Stimulated activated CD4-positive, alpha-beta T cell treated with anti-CD3 and anti-CD28 coated beads, Interleukin-1b, Interleukin-23, amount 100 ng/mL, for 1 hour (primary cell): ENCODE measurements around the gene MACC1.

Experiments used
- DNase-seq, 2 donors: peaks; one replicate each; pipeline ENCODE4 v3.0.0-alpha.2; 2020; ENCODE audit warnings: low read depth in 2 of 2

Gene MACC1

GRCh38 chr7:20229646-20230500 lies 12.7 kb upstream of the MACC1 start:
- DNase-seq = no peak

DNA sequence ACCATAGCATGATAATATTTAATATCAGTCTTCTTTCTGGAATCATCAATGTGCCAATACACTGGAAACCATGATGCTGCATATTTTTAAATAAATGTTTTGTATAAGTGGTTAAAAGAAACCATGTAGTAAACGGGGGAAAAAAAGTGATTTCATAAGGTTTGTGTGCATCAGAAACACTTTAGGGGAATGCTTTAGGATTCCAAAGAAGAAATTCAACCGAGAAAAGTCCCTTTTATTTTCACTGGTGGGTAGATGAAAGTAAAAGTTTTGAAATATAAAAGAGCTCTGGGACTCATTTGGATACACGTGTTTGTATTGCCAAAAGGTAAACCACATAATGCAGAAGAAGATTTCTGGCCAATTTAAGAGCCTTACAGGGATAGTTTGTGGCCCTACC lies 11.9 kb upstream of the MACC1 start:
- DNase-seq = no peak

GRCh38 chr7:20228654-20229053 lies 11.5 kb upstream of the MACC1 start:
- DNase-seq = no peak

DNA sequence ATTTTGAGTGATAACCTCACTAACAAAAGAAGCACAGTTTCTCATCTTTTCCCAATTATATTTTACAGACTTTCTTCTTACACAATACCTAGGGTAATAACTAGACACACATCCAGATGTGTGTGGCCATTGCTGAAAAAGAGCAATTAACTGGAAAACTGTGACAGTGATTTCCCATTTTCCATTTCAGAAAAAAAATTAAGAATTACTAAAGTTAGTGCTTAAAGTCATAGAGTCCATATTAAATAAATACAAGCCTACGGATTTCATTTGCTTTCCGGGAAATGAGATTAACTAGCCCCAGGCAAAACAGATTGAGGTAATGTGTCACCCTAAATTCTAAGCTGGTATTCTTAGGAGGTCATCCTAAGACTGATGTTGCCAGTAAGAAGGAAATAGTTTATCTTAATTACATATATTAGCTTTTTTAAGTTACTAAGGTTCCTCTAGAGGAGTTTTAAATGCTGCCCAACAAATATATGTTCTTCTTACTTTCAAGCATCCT lies 10.2 kb upstream of the MACC1 start:
- DNase-seq = no peak

DNA sequence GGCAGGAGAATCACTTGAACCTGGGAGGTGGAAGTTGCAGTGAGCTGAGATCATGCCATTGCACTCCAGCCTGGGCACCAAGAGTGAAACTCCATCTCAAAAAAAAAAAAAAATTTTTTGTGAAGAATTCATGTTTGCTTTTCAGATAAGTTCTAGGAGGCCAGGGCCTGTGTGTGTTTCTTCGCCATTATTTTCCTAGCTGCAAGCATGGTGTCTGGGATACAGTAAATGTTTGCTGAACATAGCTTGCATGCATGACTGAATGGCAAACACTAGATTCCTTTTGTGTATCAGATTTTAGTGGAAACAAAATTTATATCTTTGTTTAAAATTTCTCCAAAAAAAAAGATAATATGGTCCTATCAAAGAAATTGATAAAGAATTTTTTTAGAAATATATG lies 9.7 kb upstream of the MACC1 start:
- no peak for DNase-seq

DNA sequence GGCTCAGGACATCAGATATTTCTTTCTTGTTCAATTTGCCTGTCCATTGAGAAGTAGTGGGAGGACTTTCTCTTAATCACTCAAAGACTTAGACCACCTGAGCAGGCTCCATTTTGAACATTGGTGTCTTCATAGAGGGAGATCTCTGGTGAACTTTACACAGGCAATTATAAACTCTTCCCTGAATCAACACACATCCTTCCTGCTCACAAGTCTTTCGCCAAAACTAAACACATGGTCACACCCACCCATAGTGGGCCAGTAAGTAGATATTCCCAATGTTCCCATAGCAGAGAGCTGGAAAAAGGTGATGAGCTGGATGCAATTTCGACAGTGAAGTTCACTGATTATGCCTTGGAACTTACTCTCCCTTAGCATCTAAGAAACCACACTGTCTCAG lies 8.2 kb upstream of the MACC1 start:
- DNase-seq = no peak

DNA sequence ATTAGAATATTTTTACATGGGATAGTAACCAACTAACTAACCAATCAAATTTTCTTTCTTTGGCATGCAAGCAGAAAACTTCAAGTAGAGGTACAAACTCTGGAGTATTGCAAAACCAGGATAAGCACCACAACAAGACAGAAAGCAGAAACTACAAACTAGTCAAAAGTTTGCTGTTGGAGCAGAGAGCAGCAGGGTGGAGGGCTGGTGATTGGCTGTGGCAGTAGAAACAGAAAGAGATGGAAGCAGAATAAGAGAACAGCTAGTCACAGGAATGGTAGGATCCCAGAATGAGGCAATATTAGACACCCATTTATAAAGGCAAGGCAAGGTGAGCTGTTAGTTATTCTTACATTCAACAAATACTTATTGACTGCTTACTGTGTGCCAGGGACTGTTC lies 6.8 kb upstream of the MACC1 start:
- DNase-seq = no peak

- DNase-seq = no peak
Measured at GRCh38 chr7:20223356-20223755, 6.2 kb upstream of the MACC1 start.

GRCh38 chr7:20222219-20222828 lies 5.1 kb upstream of the MACC1 start:
- DNase-seq = no peak

DNA sequence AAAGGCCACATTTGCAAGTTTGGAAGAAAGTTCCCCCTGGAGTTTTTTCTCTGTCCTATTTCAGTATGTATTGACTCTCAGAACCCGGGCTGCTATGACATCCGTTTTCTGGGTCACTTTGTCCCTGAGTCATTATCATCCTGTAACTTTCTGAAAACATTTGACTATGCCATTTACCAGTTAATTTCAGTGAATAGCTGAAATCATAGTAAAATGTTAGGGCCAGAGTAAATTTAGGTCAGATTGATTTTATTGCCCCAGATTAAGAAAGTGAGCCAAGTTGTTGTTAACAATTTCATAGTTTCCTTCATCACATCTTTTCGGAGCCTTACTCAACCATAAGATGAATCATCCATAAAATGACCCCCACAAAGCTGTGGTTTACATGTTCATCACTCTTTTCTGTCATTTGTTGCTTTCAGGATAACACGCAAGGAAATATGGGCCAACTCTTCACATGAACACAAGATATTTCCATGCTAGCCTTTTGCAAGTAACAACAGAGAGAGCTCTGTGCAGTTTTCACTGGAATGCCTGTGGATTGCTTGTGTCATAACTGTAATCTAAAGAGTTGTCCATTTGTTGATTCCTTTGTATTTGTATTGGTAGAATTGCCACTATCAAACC lies 3.9 kb upstream of the MACC1 start:
- no peak for DNase-seq

DNA sequence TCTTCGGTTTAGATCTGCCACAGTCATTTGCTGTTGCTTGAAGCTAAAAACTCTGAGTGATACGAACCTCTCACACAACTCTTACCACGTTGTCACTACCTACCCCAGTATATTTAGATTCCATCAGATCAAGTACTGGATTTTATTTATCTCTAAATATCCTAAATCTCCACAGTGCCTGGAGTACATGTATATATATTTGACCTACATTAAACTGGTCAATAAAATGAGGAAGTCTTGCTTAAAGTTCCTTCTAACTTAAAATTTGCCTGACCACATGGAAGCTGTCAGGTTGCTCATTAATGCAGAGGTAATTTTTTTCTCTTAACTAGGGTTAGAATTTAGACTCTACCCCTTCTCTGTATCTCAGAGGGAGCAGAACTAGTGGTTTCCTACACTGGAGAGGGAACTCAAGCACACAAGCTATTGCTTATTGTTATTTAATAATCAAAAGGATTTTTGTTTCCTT lies 3.1 kb upstream of the MACC1 start:
- DNase-seq = no peak

DNA sequence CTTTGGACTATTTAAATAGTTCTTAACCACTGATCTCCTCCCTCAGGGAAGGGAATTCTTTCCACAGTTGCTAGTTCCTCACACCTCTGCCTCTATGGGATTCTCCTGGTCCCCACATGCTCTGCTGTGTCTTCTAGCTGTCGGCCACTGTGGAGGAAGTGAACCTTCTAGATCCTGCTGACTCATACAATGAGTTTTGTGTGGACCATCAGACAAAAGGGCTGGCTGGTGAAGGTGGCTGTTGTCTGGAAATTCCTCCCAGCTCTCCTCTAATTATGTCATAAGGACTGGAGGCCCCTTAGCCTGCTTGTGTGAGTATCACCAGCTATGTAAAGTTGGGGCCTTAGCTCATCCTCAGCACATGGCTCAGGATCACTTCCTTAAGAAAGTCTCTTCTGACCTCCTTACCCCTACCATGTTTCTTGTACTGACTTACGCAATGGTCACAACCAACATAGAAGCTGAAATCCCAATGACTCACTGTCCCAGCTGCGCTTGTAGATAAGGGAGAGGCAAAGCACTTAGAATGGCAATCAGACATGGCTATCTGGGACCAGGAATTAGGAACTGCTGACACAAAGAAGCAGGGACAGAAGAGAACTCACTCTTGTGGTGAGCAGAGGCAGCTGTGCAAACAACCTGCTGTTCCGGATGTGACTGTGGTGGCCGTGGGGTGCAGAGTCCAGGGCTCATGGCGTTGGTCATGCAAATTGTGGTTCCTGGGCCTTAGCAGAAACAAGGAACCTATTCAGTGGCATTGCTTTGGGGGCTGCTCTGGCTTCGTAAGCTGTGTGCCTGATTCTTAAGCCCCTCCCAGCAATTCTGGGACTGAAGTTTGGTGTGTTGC lies 2.5 kb upstream of the MACC1 start:
- DNase-seq = no peak

- DNase-seq = no peak
Measured at GRCh38 chr7:20219062-20219445, 1.9 kb upstream of the MACC1 start.

DNA sequence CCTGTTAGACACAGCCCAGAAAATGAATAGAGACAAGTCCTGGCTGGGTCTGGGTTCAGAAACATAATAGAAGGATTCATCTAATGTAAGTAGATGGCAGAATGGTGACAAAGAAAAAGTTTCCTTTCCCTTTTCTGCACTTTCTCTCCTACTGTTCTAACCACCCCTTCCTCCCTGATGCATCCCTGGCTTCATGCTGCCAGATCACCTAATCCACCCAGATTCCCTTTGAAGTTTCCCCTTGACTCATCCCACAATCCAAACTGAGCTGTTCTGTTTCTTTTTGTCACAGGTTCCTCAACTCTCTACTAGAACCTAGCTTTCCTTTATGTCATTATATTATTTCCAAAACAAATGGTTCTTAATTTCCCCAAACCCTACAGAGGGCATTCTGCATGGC lies 1.1 kb upstream of the MACC1 start:
- DNase-seq = no peak

DNA sequence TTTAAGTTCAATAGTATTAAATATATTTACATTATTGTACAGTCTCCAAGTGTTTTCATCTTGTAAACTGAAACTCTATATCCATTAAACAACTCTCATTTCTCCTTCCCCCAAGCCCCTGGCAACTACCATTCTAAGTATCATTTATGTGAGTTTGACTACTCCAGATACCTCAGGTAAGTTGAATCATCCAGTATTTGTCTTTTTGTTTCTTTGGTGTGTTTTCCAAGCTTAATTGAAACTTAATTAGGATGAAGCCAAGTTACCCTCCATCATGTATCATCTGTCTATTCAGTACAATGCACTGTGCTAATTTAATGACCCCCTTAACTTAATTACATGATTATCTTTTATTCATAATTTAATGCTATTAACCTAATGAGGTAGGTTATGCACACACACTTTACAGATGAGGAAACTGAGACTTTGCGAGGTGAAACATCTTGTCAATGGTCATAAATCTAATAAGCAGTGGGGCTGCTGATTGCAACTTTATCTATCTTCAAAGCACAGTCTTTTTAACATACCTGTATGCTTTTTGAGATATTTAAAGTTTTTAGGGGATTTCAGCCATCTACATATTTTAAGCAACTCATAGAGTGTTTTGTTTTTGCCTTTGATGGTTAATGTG lies 663 bp downstream of the MACC1 start:
- no peak for DNase-seq

DNA sequence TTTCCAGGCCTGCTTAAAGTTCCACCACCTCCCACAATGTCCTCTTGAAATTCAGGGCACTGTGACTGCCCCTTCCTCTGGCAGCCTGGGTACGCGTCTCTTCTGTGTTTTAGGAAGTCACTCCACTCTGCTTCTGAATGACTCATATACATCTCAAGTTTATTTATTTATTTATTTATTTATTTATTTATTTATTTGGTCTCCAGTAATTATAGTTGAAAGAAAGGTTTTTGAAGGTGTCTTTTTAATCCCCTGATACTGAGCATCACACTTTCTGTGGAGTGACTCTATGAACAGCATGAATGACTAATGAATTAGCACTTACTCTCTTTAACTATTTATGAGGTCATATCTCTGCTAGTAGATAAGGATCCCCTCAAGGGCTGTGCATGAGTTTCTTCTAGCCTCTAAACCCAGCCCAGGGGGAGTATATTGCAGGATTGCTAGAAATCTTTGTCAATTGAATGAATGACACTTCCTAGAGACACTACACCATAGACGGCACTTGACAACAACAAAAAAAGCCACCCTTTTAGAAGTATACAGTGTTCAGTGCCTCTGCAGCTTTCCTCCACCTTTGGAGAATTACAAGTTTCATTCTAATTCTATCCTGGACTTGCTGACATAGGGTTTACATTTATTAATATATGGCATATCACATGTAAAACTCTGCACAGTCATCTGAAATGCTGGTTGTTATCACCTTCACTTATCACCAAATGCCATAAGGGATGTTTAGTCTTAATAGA lies 2.1 kb downstream of the MACC1 start:
- DNase-seq = no peak

DNA sequence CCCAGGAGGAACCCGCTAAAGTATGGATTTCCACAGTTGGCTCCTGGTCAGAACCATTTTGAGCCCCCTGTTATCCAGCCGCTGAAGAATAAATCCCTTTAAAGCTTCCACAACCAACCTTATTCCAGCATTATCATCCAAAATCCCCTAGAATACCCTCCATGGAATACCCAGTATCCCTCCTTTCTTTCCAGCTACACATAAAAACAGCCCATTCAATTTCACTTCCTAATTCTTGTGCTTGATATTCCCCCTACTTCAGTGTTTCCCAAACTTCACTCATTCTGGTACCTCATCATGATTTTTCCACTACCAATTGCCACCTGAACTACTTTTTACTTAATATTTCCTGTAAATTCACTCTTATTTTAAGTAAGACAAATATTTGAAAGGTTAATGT lies 3.1 kb downstream of the MACC1 start:
- DNase-seq = no peak

DNA sequence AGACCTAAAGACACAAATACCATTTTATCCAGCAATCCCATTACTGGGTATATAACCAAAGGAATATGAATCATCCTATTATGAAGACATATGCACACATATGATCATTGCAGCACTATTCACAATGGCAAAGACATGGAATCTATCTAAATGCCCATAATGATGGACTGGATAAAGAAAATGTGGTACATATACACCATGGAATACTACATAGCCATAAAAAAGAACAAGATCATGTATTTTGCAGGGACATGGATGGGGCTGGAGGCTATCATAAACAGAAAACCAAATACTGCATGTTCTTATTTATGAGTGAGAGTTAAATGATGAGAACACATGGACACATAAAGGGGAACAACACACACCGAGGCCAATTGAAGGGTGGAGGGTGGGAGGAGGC lies 3.8 kb downstream of the MACC1 start:
- no peak for DNase-seq

GRCh38 chr7:20211376-20211775 lies 5.8 kb downstream of the MACC1 start:
- DNase-seq = no peak

DNA sequence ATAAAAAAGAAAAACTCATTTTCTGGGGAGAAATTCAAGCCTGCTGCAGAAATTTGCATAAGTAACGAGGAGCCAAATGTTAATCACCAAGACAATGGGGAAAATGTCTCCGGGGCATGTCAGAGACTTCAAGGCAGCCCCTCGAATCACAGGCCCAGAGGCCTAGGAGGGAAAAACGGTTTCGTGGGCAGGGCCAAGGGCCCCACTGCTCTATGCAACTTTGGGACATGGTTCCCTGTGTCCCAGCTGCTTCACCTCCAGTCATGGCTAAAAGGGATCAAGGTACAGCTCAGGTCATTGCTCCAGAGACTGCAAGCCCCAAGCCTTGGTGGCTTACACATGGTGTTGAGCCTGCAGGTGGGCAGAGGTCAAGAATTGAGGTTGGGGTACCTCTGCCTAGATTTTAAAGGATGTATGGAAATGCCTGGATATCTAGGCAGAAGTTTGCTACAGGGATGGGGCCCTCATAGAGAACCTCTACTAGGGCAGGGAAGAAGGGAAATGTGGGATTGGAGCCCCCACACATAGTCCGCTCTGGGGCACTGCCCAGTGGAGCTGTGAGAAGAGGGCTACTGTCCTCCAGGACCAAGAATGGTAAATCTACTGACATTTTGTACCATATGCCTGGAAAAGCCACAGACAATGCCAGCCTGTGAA lies 8.4 kb downstream of the MACC1 start:
- DNase-seq = no peak
